HCT116 (cell line): Measurements from ENCODE around the gene TDRD12. TPM values are rescaled to one million over a fixed set of nuclear protein-coding genes. Genes with fewer than 3 reads are reported as not detected.

Experiments used
- ATAC-seq: fragments of 200-7000 bp; cut with Tn5 transposase; 2 replicates; pipeline ENCODE4 v1.9.1; 2020; ENCODE audit warnings: mild to moderate bottlenecking, moderate library complexity
- BruUV-seq: library from RNA; stranded (reverse); fragments of 400-500 nt; replicated peaks from 2 replicates; lab custom pipeline; 2021; lab: Mats Ljungman, UMichigan
- CTCF ChIA-PET: fragments of 300-600 bp; sonication (Branson Sonifier 250); formaldehyde crosslinking; loops from one replicate; lab custom pipeline; 2021; ENCODE audit warnings: antibody characterized with exemption; lab: Charles Lee
- POLR2A ChIA-PET: fragments of 300-600, 350-600 bp; sonication (Branson Sonifier 250); formaldehyde crosslinking; loops from one replicate; lab custom pipeline; 2021; ENCODE audit warnings: antibody characterized with exemption; lab: Charles Lee
- RAD21 ChIA-PET, 2 experiments: fragments of 300-600 bp; sonication (Branson Sonifier 250); formaldehyde crosslinking; loops; one replicate each; lab custom pipeline; 2023; ENCODE audit warnings: low total read pairs in 2 of 2; ENCODE audit not compliant: uncharacterized antibody in 2 of 2, unreplicated experiment in 2 of 2, low non-redundant PET in 1 of 2; lab: Charles Lee
- DNase-seq: peaks from one replicate; pipeline ENCODE4 v3.0.0-alpha.2; 2010; ENCODE audit warnings: low read depth, low spot score
- H2AFZ ChIP-seq: fragments of 200-600 bp; shearing (Covaris generic), sonication (generic); 2 replicates; pipeline ENCODE4 v1.6.1; 2017; ENCODE audit warnings: low read depth, mixed run types, mixed read lengths, antibody characterized with exemption, low read length; ENCODE audit not compliant: poor library complexity, severe bottlenecking
- H3K27ac ChIP-seq: 2 replicates; pipeline ENCODE4 v1.5.1; 2012; ENCODE audit warnings: low read depth, low read length
- H3K27me3 ChIP-seq: fragments of 200-600 bp; sonication (generic); 2 replicates; pipeline ENCODE4 v1.6.1; 2016; ENCODE audit warnings: mixed run types, low read length, mixed read lengths; ENCODE audit not compliant: insufficient read depth
- H3K36me3 ChIP-seq, 2 experiments: fragments of 200-500 bp in 1 of 2; fragments of 200-600 bp in 1 of 2; sonication (Bioruptor generic) in 1 of 2; sonication (generic) in 1 of 2; 2 replicates each; pipeline versions ENCODE4 v1.5.1 to v1.6.1; 2014 to 2016; ENCODE audit warnings: low read length in 2 of 2, inconsistent platforms in 1 of 2, mixed read lengths in 1 of 2, mixed run types in 1 of 2; ENCODE audit not compliant: insufficient read depth in 2 of 2, control insufficient read depth in 1 of 2
- H3K4me1 ChIP-seq, 2 experiments: fragments of 200-600 bp in 1 of 2; sonication (generic) in 1 of 2; 2 replicates each; pipeline versions ENCODE4 v1.5.1 to v1.6.1; 2012 to 2017; ENCODE audit warnings: low read length in 2 of 2, inconsistent platforms in 1 of 2, mild to moderate bottlenecking in 1 of 2, mixed read lengths in 1 of 2, mixed run types in 1 of 2, moderate library complexity in 1 of 2; ENCODE audit not compliant: insufficient read depth in 2 of 2, control insufficient read depth in 1 of 2
- H3K4me2 ChIP-seq: fragments of 200-600 bp; sonication (generic); 2 replicates; pipeline ENCODE4 v1.6.1; 2017; ENCODE audit warnings: mixed run types, low read length, mixed read lengths
- H3K4me3 ChIP-seq, 2 experiments: fragments of 200-600 bp in 1 of 2; sonication (generic) in 1 of 2; replicated peaks in 1 of 2; 2 replicates each; pipeline ENCODE4 v1.5.1; 2011 to 2016; ENCODE audit warnings: low read length in 2 of 2, control low read depth in 1 of 2, low read depth in 1 of 2, mild to moderate bottlenecking in 1 of 2, mixed read lengths in 1 of 2, mixed run types in 1 of 2
- H3K79me2 ChIP-seq: fragments of 200-600 bp; sonication (generic); 2 replicates; pipeline ENCODE4 v1.6.1; 2017; ENCODE audit warnings: mild to moderate bottlenecking, mixed run types, low read length, moderate library complexity, mixed read lengths; ENCODE audit not compliant: insufficient read depth
- H3K9ac ChIP-seq: fragments of 200-600 bp; sonication (generic); 2 replicates; pipeline ENCODE4 v1.6.1; 2016; ENCODE audit warnings: low read length, mixed read lengths
- H3K9me2 ChIP-seq: fragments of 200-600 bp; sonication (generic), shearing (Covaris generic); 2 replicates; pipeline ENCODE4 v1.6.1; 2017; ENCODE audit warnings: mixed run types, mild to moderate bottlenecking, moderate library complexity; ENCODE audit not compliant: insufficient read depth
- H3K9me3 ChIP-seq, 2 experiments: fragments of 200-500 bp in 1 of 2; fragments of 200-600 bp in 1 of 2; sonication (Bioruptor generic) in 1 of 2; sonication (generic) in 1 of 2; 2 replicates each; pipeline ENCODE4 v1.6.1; 2014 to 2017; ENCODE audit warnings: low read length in 2 of 2, mixed read lengths in 2 of 2, inconsistent platforms in 1 of 2, low read depth in 1 of 2, mild to moderate bottlenecking in 1 of 2, mixed run types in 1 of 2, moderate library complexity in 1 of 2; ENCODE audit not compliant: control insufficient read depth in 1 of 2, insufficient read depth in 1 of 2
- H4K20me1 ChIP-seq: fragments of 200-600 bp; sonication (generic), shearing (Covaris generic); 2 replicates; pipeline ENCODE4 v1.6.1; 2017; ENCODE audit warnings: mixed run types, mild to moderate bottlenecking, moderate library complexity; ENCODE audit not compliant: insufficient read depth
- EGR1 ChIP-seq: IDR thresholded peaks from 2 replicates; pipeline ENCODE4 v1.6.1; 2012; ENCODE audit warnings: low read depth
- EZH2 ChIP-seq: fragments of 200-600 bp; sonication (generic); IDR thresholded peaks from 2 replicates; pipeline ENCODE4 v1.6.1; 2017; ENCODE audit warnings: antibody characterized with exemption, mixed run types
- EZH2phosphoT487 ChIP-seq: fragments of 200-600 bp; IDR thresholded peaks from 2 replicates; pipeline ENCODE4 v1.6.1; 2018; ENCODE audit warnings: antibody characterized with exemption, borderline replicate concordance
- FOSL1 ChIP-seq: IDR thresholded peaks from 2 replicates; pipeline ENCODE4 v1.6.1; 2012; ENCODE audit warnings: low read depth
- JUND ChIP-seq: IDR thresholded peaks from 2 replicates; pipeline ENCODE4 v1.6.1; 2012
- SIN3A ChIP-seq: IDR thresholded peaks from 2 replicates; pipeline ENCODE4 v1.6.1; 2012; ENCODE audit warnings: low read depth
- YY1 ChIP-seq: IDR thresholded peaks from 2 replicates; pipeline ENCODE4 v1.6.1; 2011; ENCODE audit warnings: low read length, low read depth, moderate library complexity, mild to moderate bottlenecking; ENCODE audit not compliant: insufficient replicate concordance; ENCODE audit errors: extremely low read depth
- intact Hi-C: fragments of 100-400 bp; cut with micrococcal nuclease; formaldehyde crosslinking; loops from 2 replicates; pipeline ENCODE4 v1.10.0; 2022
- total RNA-seq: library from RNA; stranded (reverse); gene quantifications from one replicate; pipeline ENCODE4 v1.2.1, GENCODE V29; 2021; ENCODE audit not compliant: unreplicated experiment
- TF ChIP-seq, protein P1 (sequence below): IDR thresholded peaks from 2 replicates; pipeline ENCODE4 v1.6.1; 2011; ENCODE audit warnings: mild to moderate bottlenecking, low read length, moderate library complexity; ENCODE audit not compliant: insufficient replicate concordance; ENCODE audit errors: extremely low read depth

The TDRD12 gene
- total RNA-seq, 1 experiment from 2014 or later = 0.30 TPM

- ChIA-PET POLR2A (no interaction called here), CTCF (no interaction called here)
- intact Hi-C loops = no loop called here
- no peaks in the 10 kb centered on the region for H3K9me3 ChIP-seq
- no peaks in the 10 kb centered on the region for H4K20me1 ChIP-seq
- no peak for TF ChIP-seq EZH2phosphoT487
- TF ChIP-seq EGR1 = no peak
- TF ChIP-seq, protein P1, sequence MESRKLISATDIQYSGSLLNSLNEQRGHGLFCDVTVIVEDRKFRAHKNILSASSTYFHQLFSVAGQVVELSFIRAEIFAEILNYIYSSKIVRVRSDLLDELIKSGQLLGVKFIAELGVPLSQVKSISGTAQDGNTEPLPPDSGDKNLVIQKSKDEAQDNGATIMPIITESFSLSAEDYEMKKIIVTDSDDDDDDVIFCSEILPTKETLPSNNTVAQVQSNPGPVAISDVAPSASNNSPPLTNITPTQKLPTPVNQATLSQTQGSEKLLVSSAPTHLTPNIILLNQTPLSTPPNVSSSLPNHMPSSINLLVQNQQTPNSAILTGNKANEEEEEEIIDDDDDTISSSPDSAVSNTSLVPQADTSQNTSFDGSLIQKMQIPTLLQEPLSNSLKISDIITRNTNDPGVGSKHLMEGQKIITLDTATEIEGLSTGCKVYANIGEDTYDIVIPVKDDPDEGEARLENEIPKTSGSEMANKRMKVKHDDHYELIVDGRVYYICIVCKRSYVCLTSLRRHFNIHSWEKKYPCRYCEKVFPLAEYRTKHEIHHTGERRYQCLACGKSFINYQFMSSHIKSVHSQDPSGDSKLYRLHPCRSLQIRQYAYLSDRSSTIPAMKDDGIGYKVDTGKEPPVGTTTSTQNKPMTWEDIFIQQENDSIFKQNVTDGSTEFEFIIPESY = no peak
- no peak for TF ChIP-seq FOSL1
- no peak for TF ChIP-seq YY1
- no peak for TF ChIP-seq SIN3A
- TF ChIP-seq EZH2 = no peak
- TF ChIP-seq JUND = no peak
- TF ChIP-seq, all 23 proteins: peak for 0
- Histone ChIP-seq H2AFZ (no peak overlapping the region), H3K4me2 (no peak overlapping the region), H3K27me3 (no peaks in the 10 kb centered on the region), H3K4me3 (no peak overlapping the region), H3K27ac (no peak overlapping the region), H3K9me2 (no peaks in the 10 kb centered on the region), H3K36me3 (no peaks in the 10 kb centered on the region), H3K79me2 (no peaks in the 10 kb centered on the region), H3K9ac (no peak overlapping the region), H3K4me1 (no peaks in the 10 kb centered on the region)
- RAD21 ChIA-PET = no interaction called here
- ATAC-seq (no peak), DNase-seq (no peak)
- BruUV-seq = no TSS peak
These were observed 148.8 kb downstream of the TDRD12 start for GRCh38 chr19:32868206-32868950.
